GM23338 (cell line): Measurements from ENCODE around the gene SYT2.
A peak's percentile ranks its signal among the peaks of the same experiment; 100 is the strongest.

Source experiments
- EZH2phosphoT487 ChIP-seq: fragments of 200-600 bp; sonication (generic); IDR thresholded peaks from one replicate; pipeline ENCODE4 v1.8.1; 2018; ENCODE audit warnings: antibody characterized with exemption; ENCODE audit not compliant: unreplicated experiment
- POLR2AphosphoS5 ChIP-seq: IDR thresholded peaks from 2 replicates; pipeline ENCODE4 v1.6.1; 2016; ENCODE audit warnings: antibody characterized with exemption, low read depth
- REST ChIP-seq: IDR thresholded peaks from one replicate; pipeline ENCODE4 v1.6.1; 2018; ENCODE audit warnings: antibody characterized with exemption; ENCODE audit not compliant: unreplicated experiment
- TF ChIP-seq, protein P1 (sequence below), 2 experiments: fragments of 200-600 bp in 1 of 2; sonication (generic) in 1 of 2; conservative IDR thresholded peaks; 2 replicates each; pipeline versions ENCODE4 v1.5.1 to v1.6.1; 2016 to 2017; ENCODE audit warnings: antibody characterized with exemption in 2 of 2, low read depth in 2 of 2, mild to moderate bottlenecking in 2 of 2, moderate library complexity in 1 of 2

DNA sequence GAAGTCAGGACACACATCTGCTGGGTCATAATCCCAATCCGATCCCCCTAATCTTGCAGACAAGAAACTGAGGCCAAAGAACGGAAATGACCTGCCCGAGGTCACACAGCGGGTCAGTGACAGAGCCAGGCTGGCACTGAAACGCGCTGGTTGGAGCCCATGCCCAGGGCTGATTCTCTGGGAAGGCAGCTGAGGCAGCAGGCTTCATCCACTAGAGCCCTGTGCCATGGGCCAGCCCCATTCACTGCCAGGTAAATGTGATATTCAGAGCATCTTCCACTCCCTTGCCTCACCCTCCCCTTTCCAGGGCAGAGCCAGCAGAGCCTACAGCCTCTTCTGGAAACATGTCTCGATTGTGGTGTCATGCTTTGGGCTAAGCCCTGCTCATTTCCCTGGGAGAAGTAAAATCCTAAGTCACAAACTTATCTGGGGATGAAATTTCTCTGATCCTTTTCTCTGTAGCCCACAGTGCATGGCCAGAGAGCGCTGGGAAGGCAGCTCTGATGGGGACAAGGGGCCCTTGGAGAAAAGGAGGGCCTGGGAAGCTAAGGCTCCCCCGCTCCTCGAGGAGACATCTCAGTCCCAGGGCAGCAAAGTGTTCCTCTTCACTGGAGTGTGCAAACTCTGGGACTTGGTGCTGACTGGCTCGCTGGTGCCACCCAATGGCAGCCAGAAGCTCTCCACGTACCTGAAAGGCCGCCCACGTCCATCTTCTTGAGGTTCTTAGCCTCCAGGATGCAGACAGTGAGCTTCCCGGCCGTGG, 110.4 kb downstream of the SYT2 start:
- TF ChIP-seq POLR2AphosphoS5 (no peak), REST (no peak), EZH2phosphoT487 (no peak)
- TF ChIP-seq, protein P1, sequence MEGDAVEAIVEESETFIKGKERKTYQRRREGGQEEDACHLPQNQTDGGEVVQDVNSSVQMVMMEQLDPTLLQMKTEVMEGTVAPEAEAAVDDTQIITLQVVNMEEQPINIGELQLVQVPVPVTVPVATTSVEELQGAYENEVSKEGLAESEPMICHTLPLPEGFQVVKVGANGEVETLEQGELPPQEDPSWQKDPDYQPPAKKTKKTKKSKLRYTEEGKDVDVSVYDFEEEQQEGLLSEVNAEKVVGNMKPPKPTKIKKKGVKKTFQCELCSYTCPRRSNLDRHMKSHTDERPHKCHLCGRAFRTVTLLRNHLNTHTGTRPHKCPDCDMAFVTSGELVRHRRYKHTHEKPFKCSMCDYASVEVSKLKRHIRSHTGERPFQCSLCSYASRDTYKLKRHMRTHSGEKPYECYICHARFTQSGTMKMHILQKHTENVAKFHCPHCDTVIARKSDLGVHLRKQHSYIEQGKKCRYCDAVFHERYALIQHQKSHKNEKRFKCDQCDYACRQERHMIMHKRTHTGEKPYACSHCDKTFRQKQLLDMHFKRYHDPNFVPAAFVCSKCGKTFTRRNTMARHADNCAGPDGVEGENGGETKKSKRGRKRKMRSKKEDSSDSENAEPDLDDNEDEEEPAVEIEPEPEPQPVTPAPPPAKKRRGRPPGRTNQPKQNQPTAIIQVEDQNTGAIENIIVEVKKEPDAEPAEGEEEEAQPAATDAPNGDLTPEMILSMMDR (conservative IDR thresholded peaks at IDR 0.05; ENCODE audit: low read depth in 2 of 2): peak; percentile 70 to 95
